GM12878 (cell line): ENCODE data around the gene IL18. TPM values are rescaled to one million over a fixed set of nuclear protein-coding genes. Genes with fewer than 3 reads are reported as not detected.

Experiments used
- ATAC-seq: fragments of 200-7000 bp; cut with Tn5 transposase; 3 replicates; pipeline ENCODE4 v1.9.1; 2020; ENCODE audit warnings: mild to moderate bottlenecking, moderate library complexity
- BruUV-seq: library from RNA; stranded (reverse); fragments of 400-500 nt; replicated peaks from 2 replicates; lab custom pipeline; 2021; lab: Mats Ljungman, UMichigan
- CTCF ChIA-PET: fragments of 300-600 bp; sonication (Branson Sonifier 250); formaldehyde crosslinking; extraction: SDS; loops from one replicate; lab custom pipeline; 2021; ENCODE audit warnings: inconsistent platforms; lab: Yijun Ruan, JAX
- POLR2A ChIA-PET: fragments of 350-600 bp; formaldehyde crosslinking; extraction: SDS; loops from one replicate; lab custom pipeline; 2021; ENCODE audit warnings: inconsistent platforms; lab: Charles Lee
- RAD21 ChIA-PET: fragments of 300-600 bp; sonication (Branson Sonifier 250); formaldehyde crosslinking; loops from one replicate; lab custom pipeline; 2023; ENCODE audit warnings: antibody characterized with exemption; ENCODE audit not compliant: unreplicated experiment; lab: Charles Lee
- SMC1A ChIA-PET: fragments of 300-600 bp; sonication (Branson Sonifier 250); formaldehyde crosslinking; loops from one replicate; lab custom pipeline; 2023; ENCODE audit not compliant: unreplicated experiment, uncharacterized antibody; lab: Charles Lee
- DNase-seq: peaks from one replicate; pipeline ENCODE4 v3.0.0-alpha.2; 2011; ENCODE audit warnings: low read depth, low spot score
- FAIRE-seq: peaks from 3 replicates; lab custom pipeline; 2011; peaks lifted over from hg19 to GRCh38; lab: Jason Lieb, UNC
- H2AFZ ChIP-seq: 2 replicates; pipeline ENCODE4 v1.6.0; 2011; ENCODE audit warnings: low read depth, low read length, control low read depth; ENCODE audit not compliant: control insufficient read depth
- H3K27ac ChIP-seq: 2 replicates; pipeline ENCODE4 v1.5.1; 2011; ENCODE audit warnings: control low read depth; ENCODE audit not compliant: control insufficient read depth, insufficient read depth
- H3K27me3 ChIP-seq, 2 experiments: replicated peaks in 1 of 2; 2 replicates each; pipeline versions ENCODE4 v1.6.0 to v1.6.1; 2011; ENCODE audit warnings: low read length in 1 of 2; ENCODE audit not compliant: control insufficient read depth in 2 of 2, insufficient read depth in 2 of 2
- H3K36me3 ChIP-seq, 2 experiments: 2 replicates each; pipeline ENCODE4 v1.5.1; 2011; ENCODE audit warnings: low read length in 1 of 2; ENCODE audit not compliant: control insufficient read depth in 2 of 2, insufficient read depth in 2 of 2
- H3K4me1 ChIP-seq: 2 replicates; pipeline ENCODE4 v1.6.1; 2011; ENCODE audit warnings: mild to moderate bottlenecking, low read length, moderate library complexity, mixed read lengths; ENCODE audit not compliant: control insufficient read depth, insufficient read depth
- H3K4me2 ChIP-seq: 2 replicates; pipeline ENCODE4 v1.6.0; 2011; ENCODE audit warnings: control low read depth; ENCODE audit not compliant: control insufficient read depth, insufficient read depth
- H3K4me3 ChIP-seq: fragments of 200-600 bp; sonication (generic); 2 replicates; pipeline ENCODE4 v1.5.1; 2016
- H3K79me2 ChIP-seq: 2 replicates; pipeline ENCODE4 v1.6.0; 2011; ENCODE audit warnings: low read length; ENCODE audit not compliant: control insufficient read depth, insufficient read depth
- H3K9ac ChIP-seq: 2 replicates; pipeline ENCODE4 v1.8.0; 2011; ENCODE audit warnings: low read length, control low read depth, mixed read lengths; ENCODE audit not compliant: control insufficient read depth, insufficient read depth
- H3K9me3 ChIP-seq: replicated peaks from 3 replicates; pipeline ENCODE4 v1.5.1; 2011; ENCODE audit warnings: mild to moderate bottlenecking, low read length; ENCODE audit not compliant: control insufficient read depth, insufficient read depth
- H4K20me1 ChIP-seq: 2 replicates; pipeline ENCODE4 v1.6.0; 2011; ENCODE audit not compliant: control insufficient read depth, insufficient read depth
- FOXM1 ChIP-seq: IDR thresholded peaks from 2 replicates; pipeline ENCODE4 v1.6.1; 2012; ENCODE audit warnings: low read depth, mild to moderate bottlenecking, inconsistent platforms, low read length, moderate library complexity
- SPI1 ChIP-seq: IDR thresholded peaks from 2 replicates; pipeline ENCODE4 v1.6.1; 2011; ENCODE audit warnings: low read depth, mild to moderate bottlenecking, low read length, moderate library complexity, borderline replicate concordance; ENCODE audit not compliant: insufficient read depth
- YY1 ChIP-seq: IDR thresholded peaks from 2 replicates; pipeline ENCODE4 v1.6.1; 2011; ENCODE audit warnings: low read depth, mild to moderate bottlenecking, low read length
- ZNF24 ChIP-seq: fragments of 450-650 bp; IDR thresholded peaks from 2 replicates; pipeline ENCODE4 v1.6.1; 2017; ENCODE audit warnings: antibody characterized with exemption, mild to moderate bottlenecking
- WGBS: methylation state at CpG from one replicate; pipeline ENCODE4 v1.1.6; 2016; ENCODE audit warnings: low lambda C conversion rate; ENCODE audit not compliant: insufficient replicate concordance, insufficient coverage; ENCODE audit errors: missing lambda C conversion rate; 5-methylcytosine and 5-hydroxymethylcytosine counted together
- in situ Hi-C: fragments of 300-500 bp; cut with MboI; formaldehyde crosslinking; loops from 9 replicates; pipeline ENCODE4 v1.14.3; 2018; ENCODE audit warnings: mixed read lengths
- intact Hi-C: fragments of 100-400 bp; cut with micrococcal nuclease; formaldehyde crosslinking; loops from one replicate; pipeline ENCODE4 v1.14.2; 2022; ENCODE audit not compliant: unreplicated experiment
- polyA plus RNA-seq, 11 experiments: library from polyadenylated mRNA; depleted of rRNA in 4 of 11; unstranded in 6 of 11; stranded (reverse) in 5 of 11; fragments of >200 nt; fragmentation: Nextera tagmentation in 4 of 11; fragmentation: Illumina TruSeq in 1 of 11; extraction: Ambion mirVana in 4 of 11; extraction: Trizol in 1 of 11; gene quantifications; 1 replicate in 1 of 11; 2 replicates in 10 of 11; pipeline versions ENCODE4 v1.2.1 to v1.2.3, GENCODE V29; 2011 to 2016; ENCODE audit warnings: inconsistent platforms in 2 of 11, missing spikeins in 2 of 11, low read depth in 1 of 11
- total RNA-seq, 4 experiments: library from RNA; depleted of rRNA in 3 of 4; stranded (reverse); fragments of >200 nt in 3 of 4; fragmentation: Illumina TruSeq in 1 of 4; extraction: Trizol in 1 of 4; gene quantifications; 2 replicates each; pipeline versions ENCODE4 v1.2.1 to v1.2.3, GENCODE V29; 2013 to 2021

IL18 gene
- total and polyA plus RNA-seq, 10 of the 15 experiments (the other 5 are each of a cell fraction or from before 2014, with no cell fraction given) = 0.12 to 0.42 (median 0.24) TPM

DNA sequence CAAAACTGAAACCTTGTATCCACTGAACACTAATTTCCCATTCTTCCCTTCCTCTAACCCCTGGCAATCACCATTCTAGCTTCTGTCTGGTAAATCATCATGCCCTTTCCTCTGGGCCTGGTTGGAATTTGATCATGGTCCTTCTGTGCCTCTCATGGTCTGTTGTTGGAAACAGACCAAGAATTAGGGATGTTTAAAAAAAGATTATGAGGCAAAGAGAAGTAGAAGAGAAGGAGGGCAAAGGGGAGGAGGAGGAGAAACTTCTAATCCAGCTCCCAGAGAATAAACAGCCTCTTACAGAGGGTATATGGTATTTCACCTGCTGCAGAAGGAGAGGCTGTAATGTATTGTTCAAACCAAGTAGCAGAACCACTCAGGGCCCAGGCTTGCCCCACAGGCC lies 22.0 kb upstream of the IL18 start:
- Histone ChIP-seq H3K36me3 (no peaks in the 10 kb centered on the region), H3K4me3 (no peak overlapping the region), H3K27ac (no peak overlapping the region), H3K9ac (no peak overlapping the region), H3K4me2 (no peak overlapping the region), H3K9me3 (no peaks in the 10 kb centered on the region), H4K20me1 (no peaks in the 10 kb centered on the region), H3K79me2 (no peaks in the 10 kb centered on the region), H2AFZ (no peak overlapping the region), H3K4me1 (no peaks in the 10 kb centered on the region), H3K27me3 (no peaks in the 10 kb centered on the region)
- in situ Hi-C loops = no loop called here
- FAIRE-seq = no peak
- POLR2A ChIA-PET = no interaction called here
- BruUV-seq = no TSS peak
- CTCF ChIA-PET = no interaction called here
- SMC1A ChIA-PET = no interaction called here
- intact Hi-C loops = no loop called here
- ATAC-seq = no peak
- DNase-seq = no peak
- RAD21 ChIA-PET = interaction anchor here (0.5 kb wide), 1 partner anchor 254 kb away, joined by 3 read pairs; no protein-coding TSS in a partner anchor
- TF ChIP-seq ZNF24 (no peak), YY1 (no peak), FOXM1 (no peak)

DNA sequence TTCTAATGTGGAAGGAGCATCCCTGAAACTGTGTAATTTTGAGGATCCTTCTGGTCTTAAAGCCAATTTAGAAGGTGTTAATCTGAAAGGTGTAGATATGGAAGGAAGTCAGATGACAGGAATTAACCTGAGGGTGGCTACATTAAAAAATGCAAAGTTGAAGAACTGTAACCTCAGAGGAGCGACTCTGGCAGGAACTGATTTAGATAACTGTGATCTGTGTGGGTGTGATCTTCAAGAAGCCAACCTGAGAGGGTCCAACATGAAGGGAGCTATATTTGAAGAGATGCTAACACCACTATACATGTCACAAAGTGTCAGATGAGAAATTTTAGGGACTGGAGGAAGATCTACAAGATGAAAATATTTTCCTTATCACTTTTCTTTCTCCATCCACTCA lies 19.0 kb upstream of the IL18 start:
- ATAC-seq (no peak), FAIRE-seq (no peak), DNase-seq (no peak)
- Histone ChIP-seq H3K4me3 (no peak overlapping the region), H3K9me3 (no peaks in the 10 kb centered on the region), H3K79me2 (no peaks in the 10 kb centered on the region), H3K4me1 (peaks cover 8% of the 10 kb centered on the region), H2AFZ (no peak overlapping the region), H3K27me3 (no peaks in the 10 kb centered on the region), H3K36me3 (no peaks in the 10 kb centered on the region), H3K4me2 (no peak overlapping the region), H3K27ac (no peak overlapping the region), H4K20me1 (no peaks in the 10 kb centered on the region), H3K9ac (no peak overlapping the region)
- in situ Hi-C loops (no loop called here), intact Hi-C loops (no loop called here)
- WGBS = 0% methylated on average over 1 of the region's 1 CpG
- ChIA-PET RAD21 (no interaction called here), SMC1A (no interaction called here), CTCF (no interaction called here), POLR2A (no interaction called here)
- BruUV-seq = no TSS peak
- TF ChIP-seq SPI1 (peak; percentile 37; the same call in 1 of the 2 replicates), YY1 (no peak)
